Epithelial cell of esophagus (primary cell): ENCODE data around the gene SLC26A1.

ENCODE experiments used
- DNase-seq: peaks from one replicate; pipeline ENCODE4 v3.0.0; 2010; ENCODE audit warnings: low read depth
- H3K4me3 ChIP-seq: 2 replicates; pipeline ENCODE4 v1.5.1; 2011; ENCODE audit warnings: mild to moderate bottlenecking, low read length, control low read depth
- TF ChIP-seq, protein P1 (sequence below): IDR thresholded peaks from 2 replicates; pipeline ENCODE4 v1.5.1; 2011; ENCODE audit warnings: low read depth, mild to moderate bottlenecking, low read length, control low read depth, inconsistent platforms; ENCODE audit not compliant: insufficient read depth; ENCODE audit errors: missing control alignments

The SLC26A1 gene

DNA sequence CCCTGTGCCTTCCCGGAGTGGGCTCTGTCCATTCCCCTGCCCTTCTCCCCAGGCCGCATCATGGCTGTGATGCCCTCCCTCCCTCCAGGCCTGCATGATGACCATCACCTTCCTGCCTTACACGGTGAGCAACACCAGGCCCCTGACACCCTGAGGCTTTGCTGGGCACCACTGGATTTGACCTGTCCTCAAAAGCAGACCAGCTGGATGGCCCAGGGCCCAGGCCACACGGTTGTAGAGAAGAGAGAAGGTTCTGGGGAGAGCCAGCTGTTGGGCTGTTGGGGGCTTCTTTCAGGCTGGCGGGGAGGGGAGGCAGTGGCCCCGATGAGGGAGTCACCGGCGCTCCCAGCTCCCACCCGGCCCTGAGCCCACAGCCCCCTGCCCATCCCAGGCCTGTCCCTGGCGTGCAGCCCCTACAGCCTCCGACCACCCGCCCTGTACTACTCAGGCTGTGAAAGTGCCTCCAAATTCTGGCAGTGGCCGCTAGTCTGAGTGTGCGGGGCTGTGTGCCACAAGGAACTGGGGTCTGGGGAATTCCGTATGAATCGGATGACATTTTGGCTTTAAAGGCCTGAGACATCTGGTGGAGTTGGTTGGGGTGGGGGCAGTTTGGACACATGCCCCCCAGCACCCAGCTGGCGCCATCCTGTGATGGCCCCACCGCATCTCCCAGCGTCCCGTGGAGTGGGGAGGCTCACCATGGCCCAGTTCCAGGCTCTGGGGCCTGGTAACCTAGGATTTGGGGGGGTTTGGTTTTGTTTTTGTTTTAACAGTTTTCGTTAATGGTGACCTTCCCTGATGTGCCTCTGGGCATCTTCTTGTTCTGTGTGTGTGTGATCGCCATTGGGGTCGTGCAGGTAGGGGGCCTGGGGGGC lies 41.4 kb downstream of the SLC26A1 start:
- TF ChIP-seq, protein P1, sequence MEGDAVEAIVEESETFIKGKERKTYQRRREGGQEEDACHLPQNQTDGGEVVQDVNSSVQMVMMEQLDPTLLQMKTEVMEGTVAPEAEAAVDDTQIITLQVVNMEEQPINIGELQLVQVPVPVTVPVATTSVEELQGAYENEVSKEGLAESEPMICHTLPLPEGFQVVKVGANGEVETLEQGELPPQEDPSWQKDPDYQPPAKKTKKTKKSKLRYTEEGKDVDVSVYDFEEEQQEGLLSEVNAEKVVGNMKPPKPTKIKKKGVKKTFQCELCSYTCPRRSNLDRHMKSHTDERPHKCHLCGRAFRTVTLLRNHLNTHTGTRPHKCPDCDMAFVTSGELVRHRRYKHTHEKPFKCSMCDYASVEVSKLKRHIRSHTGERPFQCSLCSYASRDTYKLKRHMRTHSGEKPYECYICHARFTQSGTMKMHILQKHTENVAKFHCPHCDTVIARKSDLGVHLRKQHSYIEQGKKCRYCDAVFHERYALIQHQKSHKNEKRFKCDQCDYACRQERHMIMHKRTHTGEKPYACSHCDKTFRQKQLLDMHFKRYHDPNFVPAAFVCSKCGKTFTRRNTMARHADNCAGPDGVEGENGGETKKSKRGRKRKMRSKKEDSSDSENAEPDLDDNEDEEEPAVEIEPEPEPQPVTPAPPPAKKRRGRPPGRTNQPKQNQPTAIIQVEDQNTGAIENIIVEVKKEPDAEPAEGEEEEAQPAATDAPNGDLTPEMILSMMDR, result no peak
- DNase-seq, result no peak
- no peak overlapping the region for H3K4me3 ChIP-seq

DNA sequence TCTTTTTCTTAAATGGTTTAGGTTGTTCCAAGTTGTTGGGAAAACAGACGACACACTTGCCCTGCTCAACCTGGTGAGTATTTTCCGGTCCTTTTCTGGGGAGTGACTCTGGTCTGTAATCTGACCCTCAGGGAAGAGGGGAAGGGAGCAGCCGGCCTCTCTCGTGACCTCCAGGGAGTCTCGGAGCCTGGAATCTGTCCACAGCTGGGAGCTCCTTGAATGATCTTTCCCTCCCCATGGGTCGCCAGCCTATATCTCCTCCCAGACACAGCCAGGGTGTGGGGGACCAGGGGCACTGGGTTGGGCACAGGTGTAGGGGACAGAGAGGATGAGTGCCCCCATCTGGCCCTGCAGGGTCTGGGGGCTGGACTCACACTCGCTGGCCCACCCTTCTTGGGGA lies 42.0 kb downstream of the SLC26A1 start:
- DNase-seq, result no peak
- TF ChIP-seq, protein P1, result no peak
- H3K4me3 ChIP-seq, result no peak overlapping the region

- DNase-seq, result no peak
- H3K4me3 ChIP-seq, result no peak overlapping the region
- TF ChIP-seq, protein P1, result no peak
Measured at GRCh38 chr4:950136-951020, 42.8 kb downstream of the SLC26A1 start.

DNA sequence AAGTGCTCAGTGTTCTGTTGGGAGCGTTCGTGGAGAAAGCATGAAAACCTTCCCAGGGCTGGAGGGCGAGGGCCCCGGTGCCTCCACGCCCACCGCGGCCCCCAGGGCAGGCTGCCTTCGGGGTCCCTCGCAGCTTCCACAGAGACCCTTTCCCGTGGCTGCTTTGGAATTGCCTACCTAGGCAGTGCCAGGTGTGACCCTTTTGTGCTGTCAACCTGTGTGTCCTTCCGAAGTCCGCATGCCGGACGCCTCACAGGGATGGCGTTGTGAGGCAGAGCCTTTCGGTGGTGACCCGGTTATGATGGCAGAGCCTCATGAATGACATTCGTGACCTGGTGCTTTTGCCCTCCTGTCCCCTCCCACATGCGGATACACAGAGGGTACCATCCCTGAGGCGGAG lies 43.5 kb downstream of the SLC26A1 start:
- no peak for DNase-seq
- TF ChIP-seq, protein P1, result no peak
- no peak overlapping the region for H3K4me3 ChIP-seq

DNA sequence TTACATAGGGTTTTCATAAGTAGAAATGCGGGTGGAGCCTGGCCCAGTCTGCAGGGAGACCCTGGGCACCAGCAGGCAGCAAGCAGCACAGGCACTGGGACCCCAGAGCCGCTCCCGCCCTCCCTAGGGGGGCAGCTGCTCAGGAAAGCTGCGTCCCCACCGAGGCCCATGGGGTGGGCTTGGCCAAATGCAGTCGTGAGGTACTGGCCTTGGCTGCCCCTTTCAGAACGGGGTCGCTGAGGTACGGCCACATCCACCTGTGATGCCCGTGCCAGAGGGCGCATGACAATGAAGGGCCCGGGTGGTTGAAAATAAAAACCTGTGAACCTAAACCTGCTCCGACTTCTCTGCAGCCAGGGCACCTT lies 44.3 kb downstream of the SLC26A1 start:
- no peak overlapping the region for H3K4me3 ChIP-seq
- TF ChIP-seq, protein P1, result no peak
- no peak for DNase-seq

DNA sequence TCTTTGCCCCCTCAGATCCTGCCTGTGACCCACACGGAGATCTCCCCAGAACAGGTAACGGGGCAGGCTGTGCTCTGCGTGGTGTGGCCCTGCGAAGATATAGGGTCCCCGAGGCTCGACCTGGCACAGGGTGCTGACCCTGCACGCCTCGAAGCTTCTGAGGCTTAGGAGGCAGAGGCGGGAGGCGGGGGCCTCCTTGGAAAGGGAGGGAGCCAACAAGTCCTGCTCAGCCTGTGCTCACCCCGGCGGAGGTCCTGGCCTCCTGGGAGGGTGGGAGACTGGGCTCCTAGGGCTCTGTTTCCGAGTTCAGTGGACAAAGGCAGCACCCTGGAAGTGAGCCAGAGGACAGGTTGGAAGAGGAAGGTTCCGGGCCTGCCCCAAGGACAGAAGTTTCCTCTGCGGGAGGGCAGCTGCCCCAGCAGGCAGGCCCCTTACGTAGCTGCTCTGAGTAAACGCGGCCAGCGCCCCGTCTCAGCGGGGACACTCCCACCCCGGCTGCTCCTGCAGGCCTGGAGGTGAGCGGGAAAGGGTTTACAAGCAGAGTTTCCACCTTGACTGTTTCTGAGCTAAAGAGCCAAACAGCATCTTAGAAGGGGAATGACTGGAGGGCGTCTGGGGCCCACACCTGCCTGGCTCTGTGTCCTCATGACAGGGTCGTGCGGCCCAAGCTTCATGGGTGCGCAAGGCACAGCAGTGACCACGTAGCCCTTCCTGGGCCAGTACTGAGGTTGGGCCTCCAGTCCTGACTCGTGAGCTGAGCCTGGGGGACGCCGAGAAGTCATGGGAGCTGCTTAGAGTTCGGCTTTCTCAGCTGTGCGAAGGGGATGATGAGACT lies 44.9 kb downstream of the SLC26A1 start:
- DNase-seq, result no peak
- TF ChIP-seq, protein P1, result no peak
- H3K4me3 ChIP-seq, result no peak overlapping the region
